MM.1S (cell line): ENCODE results near the gene IFITM10.

Experiments
- DNase-seq: peaks from one replicate; pipeline ENCODE4 v3.0.0-alpha.2; 2015
- H2AFZ ChIP-seq: fragments of 300-600 bp; sonication (generic); 2 replicates; pipeline ENCODE4 v1.6.0; 2016; ENCODE audit warnings: antibody characterized with exemption, low read length
- H3F3A ChIP-seq: fragments of 300-600 bp; sonication (generic); 2 replicates; pipeline ENCODE4 v1.6.1; 2016; ENCODE audit warnings: mild to moderate bottlenecking, antibody characterized with exemption, low read length, moderate library complexity, mixed read lengths; ENCODE audit not compliant: insufficient read depth
- H3K27ac ChIP-seq: fragments of 300-600 bp; sonication (generic); 2 replicates; pipeline ENCODE4 v1.5.1; 2016; ENCODE audit warnings: mild to moderate bottlenecking, low read length
- H3K27me3 ChIP-seq: fragments of 300-600 bp; sonication (generic); replicated peaks from 2 replicates; pipeline ENCODE4 v1.6.0; 2016; ENCODE audit warnings: low read length; ENCODE audit not compliant: insufficient read depth
- H3K36me3 ChIP-seq: fragments of 300-600 bp; sonication (generic); replicated peaks from 2 replicates; pipeline ENCODE4 v1.6.1; 2016; ENCODE audit warnings: mild to moderate bottlenecking, low read length, mixed read lengths; ENCODE audit not compliant: insufficient read depth
- H3K4me1 ChIP-seq: fragments of 300-600 bp; sonication (generic); 2 replicates; pipeline ENCODE4 v1.6.1; 2016; ENCODE audit warnings: low read length, mixed read lengths
- H3K4me2 ChIP-seq: fragments of 300-600 bp; sonication (generic); 2 replicates; pipeline ENCODE4 v1.6.0; 2016; ENCODE audit warnings: low read depth, low read length
- H3K4me3 ChIP-seq: fragments of 300-600 bp; sonication (generic); 2 replicates; pipeline ENCODE4 v1.5.1; 2016; ENCODE audit warnings: low read length, mixed read lengths
- H3K79me2 ChIP-seq: fragments of 300-600 bp; sonication (generic); 2 replicates; pipeline ENCODE4 v1.6.1; 2016; ENCODE audit warnings: mixed run types, low read length, mixed read lengths
- H3K9ac ChIP-seq: fragments of 300-600 bp; sonication (generic); 2 replicates; pipeline ENCODE4 v1.6.1; 2016; ENCODE audit warnings: low read length, mixed read lengths
- H3K9me2 ChIP-seq: fragments of 300-600 bp; sonication (generic); replicated peaks from 2 replicates; pipeline ENCODE4 v1.6.1; 2016; ENCODE audit warnings: mild to moderate bottlenecking, low read length, mixed read lengths; ENCODE audit not compliant: insufficient read depth
- H3K9me3 ChIP-seq: fragments of 300-600 bp; sonication (generic); replicated peaks from 2 replicates; pipeline ENCODE4 v1.6.1; 2016; ENCODE audit warnings: mild to moderate bottlenecking, low read length, mixed read lengths; ENCODE audit not compliant: insufficient read depth
- H4K20me1 ChIP-seq: fragments of 300-600 bp; sonication (generic); 2 replicates; pipeline ENCODE4 v1.6.1; 2016; ENCODE audit warnings: mild to moderate bottlenecking, low read length, moderate library complexity, mixed read lengths; ENCODE audit not compliant: insufficient read depth
- EZH2 ChIP-seq: fragments of 300-600 bp; sonication (generic); optimal IDR thresholded peaks from 2 replicates; pipeline ENCODE3; 2017; ENCODE audit warnings: low read depth, mild to moderate bottlenecking, antibody characterized with exemption, low read length, mixed read lengths
- EZH2phosphoT487 ChIP-seq: fragments of 300-600 bp; sonication (generic); IDR thresholded peaks from 2 replicates; pipeline ENCODE4 v1.6.1; 2018; ENCODE audit warnings: antibody characterized with exemption, low read length
- TF ChIP-seq, protein P1 (sequence below): fragments of 300-600 bp; sonication (generic); IDR thresholded peaks from 2 replicates; pipeline ENCODE4 v1.5.1; 2016; ENCODE audit warnings: antibody characterized with exemption, low read length, mixed read lengths

Gene IFITM10

DNA sequence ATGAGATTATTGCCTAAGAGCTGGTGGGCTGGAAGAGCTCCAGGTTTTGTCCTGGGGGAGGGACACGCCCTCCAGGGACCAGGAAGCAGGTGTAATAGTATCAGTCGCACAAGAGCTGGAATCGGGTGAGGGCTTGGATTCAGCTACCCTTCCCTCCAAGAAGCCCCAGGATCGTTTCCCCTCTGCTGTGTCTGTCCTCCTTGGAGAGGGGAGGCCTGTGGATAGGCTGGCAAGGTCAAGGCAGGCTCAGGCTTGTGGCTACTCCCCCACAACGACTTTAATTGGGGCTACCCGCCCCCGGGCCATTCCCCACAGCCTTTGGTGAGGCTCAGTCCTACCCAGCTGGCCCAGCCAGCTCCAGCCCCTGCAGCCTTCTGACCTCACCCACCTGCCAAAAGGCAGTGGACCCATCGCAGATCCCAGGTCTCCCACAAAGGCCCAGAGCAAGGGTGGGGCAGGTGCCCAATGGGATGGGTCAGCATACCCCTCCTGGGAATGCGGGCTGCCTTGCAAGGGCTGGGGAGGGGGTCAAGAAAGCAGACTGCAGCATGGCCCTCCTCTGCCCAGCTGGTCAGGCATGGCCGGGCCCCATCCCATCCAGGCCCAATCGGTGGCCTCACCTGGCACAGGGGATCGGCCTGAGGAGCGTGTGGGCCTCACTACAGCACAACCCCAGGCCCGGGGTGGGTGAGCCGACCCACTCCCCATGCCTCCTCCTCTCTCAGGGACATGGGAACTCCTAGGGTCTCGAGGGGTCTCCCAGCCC lies 12.3 kb upstream of the IFITM10 start:
- H3K4me1 ChIP-seq: 0 out of 2 replicates have a peak, but pooled peaks cover 5% of the 10 kb centered on the region
- H3K4me3 ChIP-seq: peak overlapping the region; percentile 91
- H4K20me1 ChIP-seq: no peaks in the 10 kb centered on the region
- no peak for DNase-seq
- H3F3A ChIP-seq: no peaks in the 10 kb centered on the region
- peak overlapping the region; percentile 89 for H3K9ac ChIP-seq
- peak overlapping the region; percentile 96 for H3K4me2 ChIP-seq
- H3K27ac ChIP-seq: no peak overlapping the region
- 0 out of 2 replicates have a peak overlapping the region, but pooled peaks have one; percentile 89 for H2AFZ ChIP-seq
- TF ChIP-seq EZH2phosphoT487 (no peak), EZH2 (no peak)
- TF ChIP-seq, protein P1, sequence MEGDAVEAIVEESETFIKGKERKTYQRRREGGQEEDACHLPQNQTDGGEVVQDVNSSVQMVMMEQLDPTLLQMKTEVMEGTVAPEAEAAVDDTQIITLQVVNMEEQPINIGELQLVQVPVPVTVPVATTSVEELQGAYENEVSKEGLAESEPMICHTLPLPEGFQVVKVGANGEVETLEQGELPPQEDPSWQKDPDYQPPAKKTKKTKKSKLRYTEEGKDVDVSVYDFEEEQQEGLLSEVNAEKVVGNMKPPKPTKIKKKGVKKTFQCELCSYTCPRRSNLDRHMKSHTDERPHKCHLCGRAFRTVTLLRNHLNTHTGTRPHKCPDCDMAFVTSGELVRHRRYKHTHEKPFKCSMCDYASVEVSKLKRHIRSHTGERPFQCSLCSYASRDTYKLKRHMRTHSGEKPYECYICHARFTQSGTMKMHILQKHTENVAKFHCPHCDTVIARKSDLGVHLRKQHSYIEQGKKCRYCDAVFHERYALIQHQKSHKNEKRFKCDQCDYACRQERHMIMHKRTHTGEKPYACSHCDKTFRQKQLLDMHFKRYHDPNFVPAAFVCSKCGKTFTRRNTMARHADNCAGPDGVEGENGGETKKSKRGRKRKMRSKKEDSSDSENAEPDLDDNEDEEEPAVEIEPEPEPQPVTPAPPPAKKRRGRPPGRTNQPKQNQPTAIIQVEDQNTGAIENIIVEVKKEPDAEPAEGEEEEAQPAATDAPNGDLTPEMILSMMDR: no peak
- no peaks in the 10 kb centered on the region for H3K9me2 ChIP-seq
- no peaks in the 10 kb centered on the region for H3K9me3 ChIP-seq
- H3K27me3 ChIP-seq: peaks cover 23% of the 10 kb centered on the region
- H3K79me2 ChIP-seq: peaks cover 18% of the 10 kb centered on the region
- H3K36me3 ChIP-seq: no peaks in the 10 kb centered on the region

DNA sequence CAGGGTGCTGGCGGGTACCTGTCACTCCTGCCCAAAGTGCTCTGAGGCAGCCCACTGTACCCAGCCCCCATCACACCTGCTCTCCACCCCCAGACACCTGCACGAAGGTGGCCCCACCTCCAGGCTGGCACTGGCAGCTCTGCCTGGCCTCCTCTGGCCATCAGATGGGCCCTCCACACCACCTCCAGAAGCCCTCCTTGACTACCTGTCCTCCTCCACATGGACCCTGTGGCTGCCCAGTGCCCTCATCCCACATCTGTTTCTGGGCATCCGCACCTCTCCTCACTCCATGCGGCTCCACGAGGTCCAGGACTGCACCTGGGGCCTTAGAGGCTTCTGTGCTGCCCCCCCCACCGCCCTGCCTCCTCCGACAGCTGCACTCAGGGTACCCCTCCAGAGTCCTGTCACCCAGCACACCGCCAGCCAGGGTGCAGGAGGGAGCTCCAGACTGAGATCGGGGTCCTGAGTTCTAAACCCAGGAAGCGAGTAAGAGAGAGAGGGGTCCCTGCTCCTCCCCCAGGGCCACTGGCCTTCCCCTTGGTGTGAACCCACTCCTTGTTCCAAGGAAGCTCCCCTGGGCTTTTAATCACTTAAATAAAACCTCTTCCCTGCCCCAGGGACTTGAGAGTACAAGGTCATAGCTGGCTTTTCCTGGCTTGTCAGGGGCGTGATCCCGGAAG lies 11.6 kb upstream of the IFITM10 start:
- H3K27ac ChIP-seq: no peak overlapping the region
- peaks cover 16% of the 10 kb centered on the region for H3K27me3 ChIP-seq
- H2AFZ ChIP-seq: no peak overlapping the region
- no peaks in the 10 kb centered on the region for H4K20me1 ChIP-seq
- H3K9me2 ChIP-seq: no peaks in the 10 kb centered on the region
- no peak overlapping the region; the same call in 1 of the 2 replicates for H3K4me2 ChIP-seq
- H3F3A ChIP-seq: no peaks in the 10 kb centered on the region
- no peaks in the 10 kb centered on the region for H3K9me3 ChIP-seq
- no peak overlapping the region for H3K4me3 ChIP-seq
- no peaks in the 10 kb centered on the region for H3K36me3 ChIP-seq
- no peak for DNase-seq
- TF ChIP-seq EZH2: no peak
- 0 out of 2 replicates have a peak, but pooled peaks cover 5% of the 10 kb centered on the region for H3K4me1 ChIP-seq
- H3K79me2 ChIP-seq: peaks cover 18% of the 10 kb centered on the region
- no peak overlapping the region for H3K9ac ChIP-seq

DNA sequence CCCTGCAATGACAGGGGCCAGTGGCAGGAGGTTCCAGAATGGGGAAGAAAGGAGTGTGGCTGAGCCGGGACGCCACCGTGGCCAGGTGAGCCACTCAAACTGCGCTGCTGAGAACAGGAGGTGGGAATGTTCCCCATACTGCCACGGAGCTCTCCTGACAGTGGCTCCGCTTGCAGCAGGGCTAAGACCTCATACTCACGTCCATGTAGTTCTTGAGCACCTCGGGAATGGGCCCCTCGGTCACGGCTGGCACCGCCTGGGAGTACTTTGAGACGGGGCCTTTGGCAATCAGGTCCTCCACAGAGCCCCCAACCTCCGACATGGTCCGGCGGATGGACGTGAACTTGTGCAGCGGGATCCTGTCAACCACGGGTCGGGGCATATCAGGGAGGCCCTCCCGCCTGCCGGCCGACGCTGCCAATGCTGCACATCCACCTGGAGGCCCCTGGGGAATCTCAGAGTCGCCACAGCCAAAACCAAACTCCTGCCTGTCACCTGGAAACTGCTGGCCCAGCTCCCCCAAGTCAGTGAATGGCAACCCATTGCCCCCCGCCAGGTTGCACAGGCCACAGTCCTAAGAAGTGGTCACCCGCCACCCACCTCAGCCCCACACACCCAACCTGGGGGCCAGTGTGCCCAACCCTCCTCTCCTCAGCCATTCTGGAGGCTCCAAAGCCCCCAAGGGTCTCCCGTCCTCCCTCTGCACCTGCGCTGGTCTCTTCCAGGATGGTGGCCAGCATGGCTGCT lies 10.9 kb upstream of the IFITM10 start:
- Histone ChIP-seq H3K9me2 (no peaks in the 10 kb centered on the region), H3K4me3 (no peak overlapping the region), H3K9ac (no peak overlapping the region), H3K4me1 (0 out of 2 replicates have a peak, but pooled peaks cover 5% of the 10 kb centered on the region), H3K79me2 (peaks cover 18% of the 10 kb centered on the region), H2AFZ (no peak overlapping the region), H3K27me3 (peaks cover 8% of the 10 kb centered on the region; the same call in 1 of the 2 replicates), H3K9me3 (no peaks in the 10 kb centered on the region), H3K4me2 (no peak overlapping the region), H3F3A (no peaks in the 10 kb centered on the region), H3K27ac (no peak overlapping the region), H4K20me1 (no peaks in the 10 kb centered on the region), H3K36me3 (no peaks in the 10 kb centered on the region)
- TF ChIP-seq EZH2phosphoT487: no peak
- TF ChIP-seq, protein P1: no peak
- no peak for TF ChIP-seq EZH2
- no peak for DNase-seq
